Trophoblast cell (in vitro differentiated cells and primary cell): ENCODE results near the gene STAB2. TPM values are rescaled to one million over a fixed set of nuclear protein-coding genes. Genes with fewer than 3 reads are reported as not detected.

Experiments used
- DNase-seq, 2 donors: peaks; one replicate each; pipeline ENCODE4 v3.0.0-alpha.2; 2016
- H2AFZ ChIP-seq: 2 replicates; pipeline ENCODE4 v1.6.1; 2013; ENCODE audit warnings: low read length, moderate library complexity, mild to moderate bottlenecking; ENCODE audit not compliant: insufficient read depth, poor library complexity
- H2AK5ac ChIP-seq: 2 replicates; pipeline ENCODE4 v1.6.1; 2013; ENCODE audit warnings: mild to moderate bottlenecking, low read length
- H2BK120ac ChIP-seq: 2 replicates; pipeline ENCODE4 v1.6.1; 2013; ENCODE audit warnings: low read length, mild to moderate bottlenecking, moderate library complexity; ENCODE audit not compliant: insufficient read depth, poor library complexity
- H2BK12ac ChIP-seq: 2 replicates; pipeline ENCODE4 v1.6.1; 2013; ENCODE audit warnings: mild to moderate bottlenecking, low read length, moderate library complexity
- H2BK5ac ChIP-seq: 2 replicates; pipeline ENCODE4 v1.6.1; 2013; ENCODE audit warnings: low read length, low read depth, moderate library complexity, mild to moderate bottlenecking; ENCODE audit not compliant: poor library complexity
- H3K14ac ChIP-seq: 2 replicates; pipeline ENCODE4 v1.6.1; 2013; ENCODE audit warnings: mild to moderate bottlenecking, low read length
- H3K18ac ChIP-seq: 2 replicates; pipeline ENCODE4 v1.6.1; 2013; ENCODE audit warnings: mild to moderate bottlenecking, low read length
- H3K23ac ChIP-seq: 2 replicates; pipeline ENCODE4 v1.6.1; 2013; ENCODE audit warnings: low read length
- H3K27ac ChIP-seq: 2 replicates; pipeline ENCODE4 v1.5.1; 2013; ENCODE audit warnings: low read depth, mild to moderate bottlenecking, inconsistent platforms, low read length, moderate library complexity
- H3K27me3 ChIP-seq: 2 replicates; pipeline ENCODE4 v1.6.1; 2013; ENCODE audit warnings: inconsistent platforms, mild to moderate bottlenecking, low read length, moderate library complexity; ENCODE audit not compliant: insufficient read depth
- H3K36me3 ChIP-seq, 2 experiments: 1 replicate in 1 of 2; 2 replicates in 1 of 2; pipeline ENCODE4 v1.6.1; 2013; ENCODE audit warnings: low read length in 2 of 2, mild to moderate bottlenecking in 2 of 2, moderate library complexity in 1 of 2; ENCODE audit not compliant: insufficient read depth in 2 of 2, control insufficient read depth in 1 of 2
- H3K4ac ChIP-seq: 2 replicates; pipeline ENCODE4 v1.6.1; 2013; ENCODE audit warnings: low read depth, mild to moderate bottlenecking, low read length, moderate library complexity
- H3K4me1 ChIP-seq, 2 experiments: 1 replicate in 1 of 2; 2 replicates in 1 of 2; pipeline ENCODE4 v1.6.1; 2013; ENCODE audit warnings: low read length in 2 of 2, mild to moderate bottlenecking in 2 of 2, moderate library complexity in 1 of 2; ENCODE audit not compliant: insufficient read depth in 2 of 2, control insufficient read depth in 1 of 2
- H3K4me2 ChIP-seq: 2 replicates; pipeline ENCODE4 v1.6.1; 2013; ENCODE audit warnings: inconsistent platforms, mild to moderate bottlenecking, low read length, moderate library complexity
- H3K4me3 ChIP-seq: 2 replicates; pipeline ENCODE4 v1.5.1; 2013; ENCODE audit warnings: mild to moderate bottlenecking, low read depth, low read length, inconsistent platforms
- H3K79me1 ChIP-seq: one replicate; pipeline ENCODE4 v1.6.1; 2013; ENCODE audit warnings: low read length
- H3K79me2 ChIP-seq: 2 replicates; pipeline ENCODE4 v1.6.1; 2013; ENCODE audit warnings: low read length, mild to moderate bottlenecking; ENCODE audit not compliant: control insufficient read depth, insufficient read depth, poor library complexity
- H3K9ac ChIP-seq: 2 replicates; pipeline ENCODE4 v1.6.1; 2013; ENCODE audit warnings: mild to moderate bottlenecking, low read length
- H3K9me3 ChIP-seq: 2 replicates; pipeline ENCODE4 v1.6.1; 2013; ENCODE audit warnings: low read depth, mild to moderate bottlenecking, control low read depth, inconsistent platforms, low read length; ENCODE audit not compliant: insufficient read depth
- H4K12ac ChIP-seq: 2 replicates; pipeline ENCODE4 v1.6.1; 2013; ENCODE audit warnings: low read depth, mild to moderate bottlenecking, low read length, moderate library complexity
- H4K8ac ChIP-seq: 2 replicates; pipeline ENCODE4 v1.6.1; 2013; ENCODE audit warnings: low read depth, mild to moderate bottlenecking, low read length, moderate library complexity
- H4K91ac ChIP-seq: one replicate; pipeline ENCODE4 v1.6.1; 2013; ENCODE audit warnings: low read depth, mild to moderate bottlenecking, low read length, moderate library complexity
- WGBS: extraction: QIAGEN DNeasy Blood & Tissue Kit; methylation state at CpG from one replicate; pipeline ENCODE4 v1.1.7; 2013; ENCODE audit warnings: missing lambda C conversion rate; ENCODE audit not compliant: insufficient read length, insufficient coverage; ENCODE audit errors: extremely low coverage; 5-methylcytosine and 5-hydroxymethylcytosine counted together
- polyA plus RNA-seq: library from polyadenylated mRNA; stranded (reverse); fragments of 200-250 nt; gene quantifications from 2 replicates; pipeline ENCODE4 v1.2.3, GENCODE V29; 2013

The STAB2 gene
- 0.22 and 0.25 TPM in 2 replicates for polyA plus RNA-seq

- no peak within 1 kb of the TSS for H3K9ac ChIP-seq
- H3K4me3 ChIP-seq, result no peak within 1 kb of the TSS
- no peak within 1 kb of the TSS for H4K8ac ChIP-seq
- H3K14ac ChIP-seq, result no peak within 1 kb of the TSS
- H3K4me2 ChIP-seq, result no peak within 1 kb of the TSS
- no peak within 1 kb of the TSS for H2BK12ac ChIP-seq
- no peak within 1 kb of the TSS for H2BK5ac ChIP-seq
- H2AFZ ChIP-seq, result no peak within 1 kb of the TSS
- H3K79me2 ChIP-seq, result no peaks in the 10 kb centered on the region
- no peak within 1 kb of the TSS for H2AK5ac ChIP-seq
- H3K4me1 ChIP-seq, result peaks cover 2% of the 10 kb centered on the region in 2 experiments
- H3K9me3 ChIP-seq, result no peaks in the 10 kb centered on the region
- H4K12ac ChIP-seq, result no peak within 1 kb of the TSS
- no peak within 1 kb of the TSS for H3K23ac ChIP-seq
- H3K27ac ChIP-seq, result no peak within 1 kb of the TSS
- WGBS, result no CpG with 5 or more reads among the region's 9 CpGs
- H3K18ac ChIP-seq, result no peak within 1 kb of the TSS
- H3K36me3 ChIP-seq, result no peaks in the 10 kb centered on the region
- H3K4ac ChIP-seq, result no peak within 1 kb of the TSS
- H3K27me3 ChIP-seq, result no peaks in the 10 kb centered on the region
- H2BK120ac ChIP-seq, result no peak within 1 kb of the TSS
- peak; percentile 60 to 74 for DNase-seq
- H4K91ac ChIP-seq, result no peak within 1 kb of the TSS
- no peaks in the 10 kb centered on the region for H3K79me1 ChIP-seq
These were observed at the start of gene STAB2 for GRCh38 chr12:103586791-103587370. Gene STAB2, plus strand, starts transcription at chr12:103587273. Its CDS starts 204 bp downstream, at chr12:103587477.

DNA sequence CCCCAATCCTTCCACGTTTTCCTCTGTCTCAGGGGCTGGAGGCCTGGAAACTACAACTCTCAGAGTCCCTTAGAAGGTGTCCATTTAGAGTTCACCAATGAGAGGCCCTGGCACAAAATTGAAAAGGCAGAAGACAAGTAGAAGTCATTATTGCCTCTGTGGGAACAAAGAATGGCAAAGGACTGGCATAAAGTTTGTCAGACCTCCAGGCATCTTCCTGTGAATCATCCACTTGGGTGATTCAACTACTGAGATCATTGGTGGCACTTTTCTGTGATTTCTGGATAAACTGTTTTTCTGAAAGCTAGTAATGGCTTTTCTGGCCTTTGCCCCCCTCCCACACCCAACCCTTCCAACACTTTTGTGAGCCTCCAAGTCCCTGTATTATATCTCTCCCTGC lies 48.7 kb upstream of the STAB2 start:
- no peaks in the 10 kb centered on the region for H3K36me3 ChIP-seq
- H2BK120ac ChIP-seq, result no peak overlapping the region
- H4K91ac ChIP-seq, result no peak overlapping the region
- no peak overlapping the region for H3K4me3 ChIP-seq
- no peak overlapping the region for H2BK12ac ChIP-seq
- H3K27ac ChIP-seq, result no peak overlapping the region
- H3K4me1 ChIP-seq, result no peaks in the 10 kb centered on the region
- no peaks in the 10 kb centered on the region for H3K79me1 ChIP-seq
- no peak overlapping the region for H3K23ac ChIP-seq
- no peak overlapping the region for H3K18ac ChIP-seq
- no peak overlapping the region for H3K9ac ChIP-seq
- WGBS, result no CpG with 5 or more reads among the region's 1 CpG
- H4K8ac ChIP-seq, result no peak overlapping the region
- no peak overlapping the region for H3K4me2 ChIP-seq
- H3K9me3 ChIP-seq, result no peaks in the 10 kb centered on the region
- no peak overlapping the region for H2AFZ ChIP-seq
- no peak overlapping the region for H4K12ac ChIP-seq
- no peak overlapping the region for H3K4ac ChIP-seq
- no peaks in the 10 kb centered on the region for H3K79me2 ChIP-seq
- no peaks in the 10 kb centered on the region for H3K27me3 ChIP-seq
- DNase-seq, result no peak
- H3K14ac ChIP-seq, result no peak overlapping the region
- H2AK5ac ChIP-seq, result no peak overlapping the region
- H2BK5ac ChIP-seq, result no peak overlapping the region

DNA sequence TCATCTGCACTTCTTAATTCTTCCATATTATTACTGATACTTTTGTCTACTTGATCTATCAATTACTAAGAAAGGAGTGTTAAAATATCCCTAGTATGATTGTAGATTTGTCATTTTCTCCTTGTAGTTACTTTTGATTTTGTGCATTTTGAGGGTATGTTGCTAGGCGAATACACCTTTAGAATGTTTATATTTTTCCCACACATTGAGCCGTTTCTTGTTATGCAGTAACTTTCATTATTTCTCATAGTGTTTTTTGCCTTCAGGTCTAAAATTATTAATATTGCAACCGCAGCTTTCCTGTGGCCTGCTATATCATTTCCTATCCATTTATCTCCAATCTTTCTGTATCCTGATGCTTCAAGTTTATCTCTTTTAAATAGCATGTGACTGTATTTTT lies 46.8 kb upstream of the STAB2 start:
- no peaks in the 10 kb centered on the region for H3K36me3 ChIP-seq
- no peaks in the 10 kb centered on the region for H3K4me1 ChIP-seq
- no peak overlapping the region for H3K4me2 ChIP-seq
- no peak overlapping the region for H3K18ac ChIP-seq
- no peak overlapping the region for H2AFZ ChIP-seq
- H3K4me3 ChIP-seq, result no peak overlapping the region
- no peak for DNase-seq
- no peaks in the 10 kb centered on the region for H3K27me3 ChIP-seq
- H3K27ac ChIP-seq, result no peak overlapping the region
- no peak overlapping the region for H2BK5ac ChIP-seq
- no peaks in the 10 kb centered on the region for H3K9me3 ChIP-seq
- no peak overlapping the region for H2BK12ac ChIP-seq
- H3K4ac ChIP-seq, result no peak overlapping the region
- H3K79me2 ChIP-seq, result no peaks in the 10 kb centered on the region
- no CpG with 5 or more reads among the region's 3 CpGs for WGBS
- no peak overlapping the region for H3K9ac ChIP-seq
- H3K79me1 ChIP-seq, result no peaks in the 10 kb centered on the region
- no peak overlapping the region for H2AK5ac ChIP-seq
- H4K8ac ChIP-seq, result no peak overlapping the region
- no peak overlapping the region for H4K91ac ChIP-seq
- H2BK120ac ChIP-seq, result no peak overlapping the region
- H4K12ac ChIP-seq, result no peak overlapping the region
- H3K23ac ChIP-seq, result no peak overlapping the region
- no peak overlapping the region for H3K14ac ChIP-seq

GRCh38 chr12:103542078-103542477 lies 45.0 kb upstream of the STAB2 start:
- H2AFZ ChIP-seq, result no peak overlapping the region
- no CpG with 5 or more reads among the region's 3 CpGs for WGBS
- H2BK12ac ChIP-seq, result no peak overlapping the region
- no peaks in the 10 kb centered on the region for H3K4me1 ChIP-seq
- H3K27me3 ChIP-seq, result no peaks in the 10 kb centered on the region
- no peak overlapping the region for H3K4me2 ChIP-seq
- H3K9ac ChIP-seq, result no peak overlapping the region
- H3K14ac ChIP-seq, result no peak overlapping the region
- H3K4me3 ChIP-seq, result no peak overlapping the region
- no peak overlapping the region for H3K27ac ChIP-seq
- H3K79me2 ChIP-seq, result no peaks in the 10 kb centered on the region
- peak; percentile 5 to 77 for DNase-seq
- H2BK120ac ChIP-seq, result no peak overlapping the region
- no peaks in the 10 kb centered on the region for H3K79me1 ChIP-seq
- no peak overlapping the region for H3K23ac ChIP-seq
- H2BK5ac ChIP-seq, result no peak overlapping the region
- no peak overlapping the region for H4K12ac ChIP-seq
- no peak overlapping the region for H4K91ac ChIP-seq
- no peak overlapping the region for H3K18ac ChIP-seq
- H4K8ac ChIP-seq, result no peak overlapping the region
- H2AK5ac ChIP-seq, result no peak overlapping the region
- no peak overlapping the region for H3K4ac ChIP-seq
- H3K36me3 ChIP-seq, result no peaks in the 10 kb centered on the region
- no peaks in the 10 kb centered on the region for H3K9me3 ChIP-seq
